ENCODE data around the gene RTL9.

DNA sequence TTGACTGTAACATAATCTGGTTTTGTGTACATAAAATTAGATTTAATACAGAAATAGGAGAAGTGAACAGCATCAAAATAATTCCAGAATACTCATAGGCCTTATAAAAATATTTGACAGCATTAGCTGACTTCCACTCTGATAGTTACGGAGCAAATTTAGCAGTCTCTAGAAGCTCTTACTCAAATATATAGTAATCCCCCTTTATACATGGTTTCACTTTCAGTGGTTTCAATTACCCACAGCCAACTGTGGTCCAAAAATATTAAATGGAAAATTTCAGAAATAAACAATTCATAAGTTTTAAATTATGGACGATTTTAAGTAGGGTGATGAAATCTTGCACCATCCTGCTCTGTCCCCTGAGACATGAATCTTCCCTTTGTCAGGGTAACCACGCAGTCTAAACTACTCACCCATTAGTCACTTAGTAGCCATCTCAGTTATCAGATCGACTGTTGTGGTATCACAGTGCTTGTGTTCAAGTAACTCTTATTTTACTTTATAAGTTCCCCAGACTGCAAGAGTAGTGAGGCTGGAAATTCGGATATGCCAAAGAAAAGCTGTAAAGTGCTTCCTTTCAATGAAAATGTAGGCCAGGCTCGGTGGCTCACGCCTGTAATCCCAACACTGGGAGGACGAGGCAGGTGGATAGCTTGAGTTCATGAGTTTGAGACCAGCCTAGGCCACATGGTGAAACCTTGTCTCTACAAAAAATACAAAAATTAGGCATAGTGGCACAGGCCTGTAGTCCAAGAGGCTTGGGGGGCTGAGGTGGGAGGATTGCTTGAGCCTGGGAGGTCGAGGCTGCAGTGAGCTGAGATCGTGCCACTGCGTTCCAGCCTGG, 17.2 kb upstream of the RTL9 start:
- TF ChIP-seq, protein P1, sequence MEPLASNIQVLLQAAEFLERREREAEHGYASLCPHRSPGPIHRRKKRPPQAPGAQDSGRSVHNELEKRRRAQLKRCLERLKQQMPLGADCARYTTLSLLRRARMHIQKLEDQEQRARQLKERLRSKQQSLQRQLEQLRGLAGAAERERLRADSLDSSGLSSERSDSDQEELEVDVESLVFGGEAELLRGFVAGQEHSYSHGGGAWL (CRISPR knock-in tag; IDR thresholded peaks at IDR 0.05) = no peak
- TF ChIP-seq ZNF350 (CRISPR knock-in tag; IDR thresholded peaks at IDR 0.05; ENCODE audit: borderline replicate concordance, low read depth) = no peak
- no peak for TF ChIP-seq ZNF550 (CRISPR knock-in tag; IDR thresholded peaks at IDR 0.05; ENCODE audit: borderline replicate concordance)

All from HepG2 (cell line).